ENCODE measurements around the gene JPT2.

- TF ChIP-seq CTCF (IDR thresholded peaks at IDR 0.05; ENCODE audit: low read depth, low read length, poor library complexity, severe bottlenecking) (no peak), EZH2phosphoT487 (IDR thresholded peaks at IDR 0.05; ENCODE audit: borderline replicate concordance, low read length) (no peak)
Measured at GRCh38 chr16:1674306-1674705, 3.8 kb upstream of the JPT2 start.
